IMR-90 (cell line): ENCODE results near the gene PPFIBP2. TPM values are rescaled to one million over a fixed set of nuclear protein-coding genes. Genes with fewer than 3 reads are reported as not detected.

Experiments
- ATAC-seq: fragments of 200-7000 bp; cut with Tn5 transposase; 2 replicates; pipeline ENCODE4 v1.9.1; 2020; ENCODE audit warnings: low read depth, mild to moderate bottlenecking, moderate library complexity
- BruUV-seq: library from RNA; stranded (reverse); fragments of 400-500 nt; replicated peaks from 2 replicates; lab custom pipeline; 2021; lab: Mats Ljungman, UMichigan
- CTCF ChIA-PET: fragments of 300-600 bp; formaldehyde crosslinking; extraction: SDS; loops from one replicate; lab custom pipeline; 2021; ENCODE audit warnings: antibody characterized with exemption; lab: Yijun Ruan, JAX
- POLR2A ChIA-PET: fragments of 300-600 bp; sonication (Branson Sonifier 250); formaldehyde crosslinking; loops from one replicate; lab custom pipeline; 2022; ENCODE audit warnings: antibody characterized with exemption; ENCODE audit not compliant: unreplicated experiment; lab: Charles Lee
- DNase-seq: peaks from one replicate; pipeline ENCODE4 v3.0.0; 2013
- H2AFZ ChIP-seq: replicated peaks from 2 replicates; pipeline ENCODE3; 2013; ENCODE audit warnings: low read length, mild to moderate bottlenecking; ENCODE audit not compliant: poor library complexity
- H2AK5ac ChIP-seq: 2 replicates; pipeline ENCODE4 v1.6.1; 2013; ENCODE audit warnings: low read depth, low read length, inconsistent platforms
- H2AK9ac ChIP-seq: replicated peaks from 2 replicates; pipeline ENCODE3; 2013; ENCODE audit warnings: mild to moderate bottlenecking, low read depth, low read length, moderate library complexity; ENCODE audit not compliant: poor library complexity
- H2BK120ac ChIP-seq: 2 replicates; pipeline ENCODE4 v1.6.1; 2013; ENCODE audit warnings: low read depth, low read length, inconsistent platforms
- H2BK15ac ChIP-seq: 3 replicates; pipeline ENCODE4 v1.6.1; 2013; ENCODE audit warnings: low read depth, low read length, inconsistent platforms
- H2BK20ac ChIP-seq: 2 replicates; pipeline ENCODE4 v1.6.1; 2013; ENCODE audit warnings: low read depth, mild to moderate bottlenecking, inconsistent platforms, low read length, moderate library complexity
- H2BK5ac ChIP-seq: 2 replicates; pipeline ENCODE4 v1.6.1; 2013; ENCODE audit warnings: mild to moderate bottlenecking, low read depth, low read length, inconsistent platforms; ENCODE audit not compliant: poor library complexity, severe bottlenecking
- H3K14ac ChIP-seq: replicated peaks from 2 replicates; pipeline ENCODE4 v1.6.1; 2013; ENCODE audit warnings: low read depth, low read length, inconsistent platforms
- H3K18ac ChIP-seq: 2 replicates; pipeline ENCODE4 v1.6.1; 2013; ENCODE audit warnings: low read depth, low read length, control low read depth
- H3K23ac ChIP-seq: 2 replicates; pipeline ENCODE4 v1.6.1; 2013; ENCODE audit warnings: low read depth, low read length, inconsistent platforms
- H3K27ac ChIP-seq: 2 replicates; pipeline ENCODE4 v1.5.1; 2013; ENCODE audit warnings: mild to moderate bottlenecking, control low read depth, low read length; ENCODE audit not compliant: insufficient read depth
- H3K27me3 ChIP-seq: 2 replicates; pipeline ENCODE4 v1.6.1; 2013; ENCODE audit warnings: low read length; ENCODE audit not compliant: control insufficient read depth, insufficient read depth
- H3K36me3 ChIP-seq: 2 replicates; pipeline ENCODE4 v1.6.1; 2013; ENCODE audit warnings: low read length, mixed read lengths; ENCODE audit not compliant: control insufficient read depth, insufficient read depth
- H3K4ac ChIP-seq: 2 replicates; pipeline ENCODE4 v1.6.1; 2013; ENCODE audit warnings: low read depth, low read length, inconsistent platforms
- H3K4me1 ChIP-seq: 2 replicates; pipeline ENCODE4 v1.6.1; 2013; ENCODE audit warnings: low read length, mixed read lengths; ENCODE audit not compliant: control insufficient read depth, insufficient read depth
- H3K4me2 ChIP-seq: 2 replicates; pipeline ENCODE4 v1.6.1; 2013; ENCODE audit warnings: low read depth, mild to moderate bottlenecking, control low read depth, low read length, moderate library complexity
- H3K4me3 ChIP-seq: 2 replicates; pipeline ENCODE4 v1.5.1; 2013; ENCODE audit warnings: low read depth, mild to moderate bottlenecking, control low read depth, low read length, moderate library complexity; ENCODE audit not compliant: insufficient read depth
- H3K56ac ChIP-seq: 2 replicates; pipeline ENCODE4 v1.6.1; 2013; ENCODE audit warnings: low read length, inconsistent platforms; ENCODE audit not compliant: insufficient read depth; ENCODE audit errors: extremely low read depth
- H3K79me1 ChIP-seq, 2 experiments: 2 replicates each; pipeline ENCODE4 v1.6.1; 2013; ENCODE audit warnings: low read length in 2 of 2, inconsistent platforms in 1 of 2, low read depth in 1 of 2
- H3K9ac ChIP-seq: 2 replicates; pipeline ENCODE4 v1.6.1; 2013; ENCODE audit warnings: low read depth, low read length, control low read depth
- H3K9me1 ChIP-seq: 2 replicates; pipeline ENCODE4 v1.6.1; 2013; ENCODE audit warnings: low read length, inconsistent platforms; ENCODE audit not compliant: insufficient read depth
- H3K9me3 ChIP-seq: 2 replicates; pipeline ENCODE4 v1.6.1; 2013; ENCODE audit warnings: low read length; ENCODE audit not compliant: control insufficient read depth, insufficient read depth
- H4K20me1 ChIP-seq: 2 replicates; pipeline ENCODE4 v1.6.1; 2013; ENCODE audit warnings: low read length, inconsistent platforms; ENCODE audit not compliant: insufficient read depth
- H4K5ac ChIP-seq: 2 replicates; pipeline ENCODE4 v1.6.1; 2013; ENCODE audit warnings: mild to moderate bottlenecking, low read depth, low read length, control low read depth
- H4K8ac ChIP-seq, 2 experiments: 2 replicates each; pipeline ENCODE4 v1.6.1; 2013; ENCODE audit warnings: low read depth in 2 of 2, low read length in 2 of 2, control low read depth in 1 of 2, inconsistent platforms in 1 of 2
- H4K91ac ChIP-seq: 2 replicates; pipeline ENCODE4 v1.6.1; 2013; ENCODE audit warnings: low read depth, low read length, inconsistent platforms; ENCODE audit not compliant: insufficient read depth
- BHLHE40 ChIP-seq: fragments of 150-350 bp; IDR thresholded peaks from 2 replicates; pipeline ENCODE4 v1.6.1; 2016; ENCODE audit warnings: mild to moderate bottlenecking, low read depth, low read length
- CEBPB ChIP-seq: IDR thresholded peaks from 2 replicates; pipeline ENCODE4 v1.6.1; 2012; ENCODE audit warnings: low read depth, low read length, improper control_type of control experiment
- FOS ChIP-seq: fragments of 150-350 bp; IDR thresholded peaks from 2 replicates; pipeline ENCODE4 v1.6.1; 2016; ENCODE audit warnings: low read depth, low read length
- MAFK ChIP-seq: IDR thresholded peaks from 2 replicates; pipeline ENCODE4 v1.6.1; 2012; ENCODE audit warnings: low read depth, low read length, improper control_type of control experiment
- MAZ ChIP-seq: IDR thresholded peaks from 2 replicates; pipeline ENCODE4 v1.6.1; 2012; ENCODE audit warnings: low read depth, mild to moderate bottlenecking, low read length, improper control_type of control experiment, moderate library complexity, borderline replicate concordance
- MXI1 ChIP-seq: IDR thresholded peaks from 2 replicates; pipeline ENCODE4 v1.6.1; 2012; ENCODE audit warnings: low read depth, mild to moderate bottlenecking, low read length, moderate library complexity, borderline replicate concordance
- RAD21 ChIP-seq: IDR thresholded peaks from 2 replicates; pipeline ENCODE4 v1.6.1; 2012; ENCODE audit warnings: low read length, improper control_type of control experiment
- SMC3 ChIP-seq: fragments of 150-350 bp; IDR thresholded peaks from 2 replicates; pipeline ENCODE4 v1.6.1; 2016; ENCODE audit warnings: low read depth, mild to moderate bottlenecking, antibody characterized with exemption, low read length, moderate library complexity
- WGBS, 2 experiments: methylation state at CpG; one replicate each; pipeline versions ENCODE4 v1.1.5 to v1.1.7; 2013; ENCODE audit warnings: missing lambda C conversion rate in 2 of 2; ENCODE audit not compliant: insufficient read length in 1 of 2; ENCODE audit errors: extremely low coverage in 2 of 2; 5-methylcytosine and 5-hydroxymethylcytosine counted together
- dilution Hi-C: fragments of 300-500 bp; cut with HindIII; formaldehyde crosslinking; loops from one replicate; pipeline ENCODE4 v1.14.3; 2018; ENCODE audit warnings: low sequenced_read_pairs; ENCODE audit not compliant: unreplicated experiment
- in situ Hi-C: fragments of 300-500 bp; cut with MboI; formaldehyde crosslinking; loops from 3 replicates; pipeline ENCODE4 v1.14.3; 2019; ENCODE audit warnings: low sequenced_read_pairs, inconsistent platforms, mixed read lengths
- intact Hi-C: fragments of 100-400 bp; cut with micrococcal nuclease; formaldehyde crosslinking; loops from 2 replicates; pipeline ENCODE4 v1.10.0; 2022
- polyA plus RNA-seq, 3 experiments: library from polyadenylated mRNA; depleted of rRNA; stranded (reverse); fragments of >200 nt; gene quantifications; 2 replicates each; pipeline ENCODE4 v1.2.3, GENCODE V29; 2012; ENCODE audit warnings: low replicate concordance in 1 of 3
- total RNA-seq: library from RNA; depleted of rRNA; stranded (reverse); fragments of >200 nt; gene quantifications from 2 replicates; pipeline ENCODE4 v1.2.3, GENCODE V29; 2012
- TF ChIP-seq, protein P1 (sequence below): fragments of 150-350 bp; IDR thresholded peaks from 2 replicates; pipeline ENCODE4 v1.6.1; 2017; ENCODE audit warnings: mild to moderate bottlenecking, antibody characterized with exemption, low read length, low read depth
- TF ChIP-seq, protein P2 (sequence below): conservative IDR thresholded peaks from 2 replicates; pipeline ENCODE4 v1.5.1; 2012; ENCODE audit warnings: mild to moderate bottlenecking, low read depth, low read length, improper control_type of control experiment

PPFIBP2 gene
- total and polyA plus RNA-seq, 2 of the 4 experiments (the other 2 are of a cell fraction) = 6.0 to 11.8 TPM

- TF ChIP-seq SMC3 = no peak
- TF ChIP-seq RAD21 = no peak
- no peak for TF ChIP-seq MAZ
- TF ChIP-seq MXI1 = no peak
- TF ChIP-seq, protein P1, sequence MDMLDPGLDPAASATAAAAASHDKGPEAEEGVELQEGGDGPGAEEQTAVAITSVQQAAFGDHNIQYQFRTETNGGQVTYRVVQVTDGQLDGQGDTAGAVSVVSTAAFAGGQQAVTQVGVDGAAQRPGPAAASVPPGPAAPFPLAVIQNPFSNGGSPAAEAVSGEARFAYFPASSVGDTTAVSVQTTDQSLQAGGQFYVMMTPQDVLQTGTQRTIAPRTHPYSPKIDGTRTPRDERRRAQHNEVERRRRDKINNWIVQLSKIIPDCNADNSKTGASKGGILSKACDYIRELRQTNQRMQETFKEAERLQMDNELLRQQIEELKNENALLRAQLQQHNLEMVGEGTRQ = no peak
- TF ChIP-seq CEBPB = no peak
- TF ChIP-seq MAFK = no peak
- TF ChIP-seq FOS = no peak
- TF ChIP-seq BHLHE40 = no peak
- TF ChIP-seq, protein P2, sequence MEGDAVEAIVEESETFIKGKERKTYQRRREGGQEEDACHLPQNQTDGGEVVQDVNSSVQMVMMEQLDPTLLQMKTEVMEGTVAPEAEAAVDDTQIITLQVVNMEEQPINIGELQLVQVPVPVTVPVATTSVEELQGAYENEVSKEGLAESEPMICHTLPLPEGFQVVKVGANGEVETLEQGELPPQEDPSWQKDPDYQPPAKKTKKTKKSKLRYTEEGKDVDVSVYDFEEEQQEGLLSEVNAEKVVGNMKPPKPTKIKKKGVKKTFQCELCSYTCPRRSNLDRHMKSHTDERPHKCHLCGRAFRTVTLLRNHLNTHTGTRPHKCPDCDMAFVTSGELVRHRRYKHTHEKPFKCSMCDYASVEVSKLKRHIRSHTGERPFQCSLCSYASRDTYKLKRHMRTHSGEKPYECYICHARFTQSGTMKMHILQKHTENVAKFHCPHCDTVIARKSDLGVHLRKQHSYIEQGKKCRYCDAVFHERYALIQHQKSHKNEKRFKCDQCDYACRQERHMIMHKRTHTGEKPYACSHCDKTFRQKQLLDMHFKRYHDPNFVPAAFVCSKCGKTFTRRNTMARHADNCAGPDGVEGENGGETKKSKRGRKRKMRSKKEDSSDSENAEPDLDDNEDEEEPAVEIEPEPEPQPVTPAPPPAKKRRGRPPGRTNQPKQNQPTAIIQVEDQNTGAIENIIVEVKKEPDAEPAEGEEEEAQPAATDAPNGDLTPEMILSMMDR = no peak
- Histone ChIP-seq H3K27ac (no peak overlapping the region), H2BK20ac (no peak overlapping the region), H4K91ac (no peak overlapping the region), H3K4ac (no peak overlapping the region), H2AK5ac (no peak overlapping the region), H3K4me2 (no peak overlapping the region), H3K23ac (no peak overlapping the region), H3K36me3 (no peaks in the 10 kb centered on the region), H2AFZ (no peak overlapping the region), H3K9me1 (no peaks in the 10 kb centered on the region), H2BK120ac (no peak overlapping the region), H3K27me3 (peaks cover 2% of the 10 kb centered on the region; the same call in 1 of the 2 replicates), H2BK15ac (no peak overlapping the region), H3K4me1 (no peaks in the 10 kb centered on the region), H3K79me1 (no peaks in the 10 kb centered on the region), H3K9me3 (no peaks in the 10 kb centered on the region), H4K5ac (no peak overlapping the region), H3K56ac (no peak overlapping the region), H3K4me3 (no peak overlapping the region), H2BK5ac (no peak overlapping the region), H3K18ac (no peak overlapping the region), H3K14ac (no peak overlapping the region), H3K9ac (no peak overlapping the region), H2AK9ac (no peak overlapping the region), H4K8ac (no peak overlapping the region), H4K20me1 (no peaks in the 10 kb centered on the region)
- BruUV-seq = no TSS peak
- WGBS, 2 experiments = no CpG with 5 or more reads among the region's 3 CpGs
- ATAC-seq (no peak), DNase-seq (no peak)
- dilution Hi-C loops (no loop called here), intact Hi-C loops (no loop called here), in situ Hi-C loops (no loop called here)
- CTCF ChIA-PET = no interaction called here
- POLR2A ChIA-PET = no interaction called here
Observed at GRCh38 chr11:7508087-7508486, 5.7 kb upstream of the PPFIBP2 start.
